Astrocyte of the cerebellum (primary cell): Measurements from ENCODE around the gene ARHGEF26.

Source experiments
- DNase-seq: peaks from one replicate; pipeline ENCODE4 v3.0.0-alpha.2; 2011; ENCODE audit warnings: low read depth
- H3K4me3 ChIP-seq: 2 replicates; pipeline ENCODE4 v1.5.1; 2011; ENCODE audit warnings: mild to moderate bottlenecking, low read depth, low read length, moderate library complexity
- CTCF ChIP-seq: IDR thresholded peaks from 2 replicates; pipeline ENCODE4 v1.5.1; 2012; ENCODE audit warnings: low read length, low read depth, moderate library complexity, mild to moderate bottlenecking; ENCODE audit errors: missing control alignments
- in situ Hi-C: cut with HindIII; loops from 2 replicates; pipeline ENCODE4 v1.10.0; 2017; ENCODE audit warnings: low sequenced_read_pairs

The ARHGEF26 gene

GRCh38 chr3:154280161-154280560 lies 159.0 kb downstream of the ARHGEF26 start:
- no peak for TF ChIP-seq CTCF
- no peak for DNase-seq
- H3K4me3 ChIP-seq: no peak overlapping the region
- in situ Hi-C loops: no loop called here

GRCh38 chr3:154285221-154285620 lies 164.0 kb downstream of the ARHGEF26 start:
- no peak overlapping the region for H3K4me3 ChIP-seq
- no peak for DNase-seq
- TF ChIP-seq CTCF: no peak
- in situ Hi-C loops: no loop called here

GRCh38 chr3:154290187-154290586 lies 169.0 kb downstream of the ARHGEF26 start:
- no peak for DNase-seq
- H3K4me3 ChIP-seq: no peak overlapping the region
- in situ Hi-C loops: no loop called here
- TF ChIP-seq CTCF: no peak

GRCh38 chr3:154294016-154294415 lies 172.8 kb downstream of the ARHGEF26 start:
- in situ Hi-C loops: no loop called here
- TF ChIP-seq CTCF: no peak
- H3K4me3 ChIP-seq: no peak overlapping the region
- DNase-seq: no peak

GRCh38 chr3:154301561-154301960 lies 180.4 kb downstream of the ARHGEF26 start:
- H3K4me3 ChIP-seq: no peak overlapping the region
- in situ Hi-C loops: loop anchor here (5.0 kb wide), 1 partner anchor 34 kb away; no protein-coding TSS in a partner anchor
- no peak for TF ChIP-seq CTCF
- DNase-seq: no peak

- in situ Hi-C loops: loop anchor here (5.0 kb wide), 1 partner anchor 37 kb away; no protein-coding TSS in a partner anchor
- no peak overlapping the region for H3K4me3 ChIP-seq
- TF ChIP-seq CTCF: no peak
- DNase-seq: no peak
Observed at GRCh38 chr3:154304116-154304786, 183.1 kb downstream of the ARHGEF26 start.
